ENCODE results near the gene MEOX1.
"Not testable (repeated sequence)": the region's sequence is repeated elsewhere in the genome, so short reads cannot be mapped to it uniquely, and the experiment has no call there.

MEOX1 gene

GRCh38 chr17:43697937-43698336, 36.2 kb upstream of the MEOX1 start:
- Histone ChIP-seq H3K27ac (ENCODE audit: low read depth, low read length) (no peak overlapping the region), H3K4me1 (ENCODE audit: control insufficient read depth, insufficient read depth, low read length, unreplicated experiment) (peaks cover 7% of the 10 kb centered on the region), H3K27me3 (ENCODE audit: insufficient read depth, low read length) (no peaks in the 10 kb centered on the region), H3K79me2 (ENCODE audit: control insufficient read depth, insufficient read depth, low read length, unreplicated experiment) (no peaks in the 10 kb centered on the region), H2AFZ (ENCODE audit: low read length, unreplicated experiment) (no peak overlapping the region), H3K36me3 (ENCODE audit: insufficient read depth, low read length) (no peaks in the 10 kb centered on the region), H3K4me3 (ENCODE audit: low read depth, low read length) (no peak overlapping the region)

DNA sequence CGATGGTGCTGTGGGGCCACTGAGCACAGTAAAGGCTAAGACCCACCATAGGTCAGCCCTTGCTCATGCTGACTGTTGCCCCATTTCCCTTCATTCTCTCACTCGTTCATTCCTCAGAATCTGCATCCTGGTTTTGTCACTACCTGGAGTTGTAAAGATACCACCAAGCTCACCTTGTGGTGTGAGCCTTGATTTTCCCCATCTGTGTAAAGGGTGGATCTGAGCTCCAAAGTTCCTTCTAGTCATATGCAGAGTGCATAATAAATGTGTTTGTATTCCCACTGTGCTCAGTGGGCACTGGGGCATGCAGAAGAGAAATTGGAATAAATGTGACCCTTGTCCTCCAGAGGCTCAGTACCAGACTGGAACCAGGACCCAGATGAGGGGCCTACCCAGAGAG, 35.2 kb upstream of the MEOX1 start:
- Histone ChIP-seq H3K27ac (ENCODE audit: low read depth, low read length) (no peak overlapping the region), H3K4me3 (ENCODE audit: low read depth, low read length) (no peak overlapping the region), H3K79me2 (ENCODE audit: control insufficient read depth, insufficient read depth, low read length, unreplicated experiment) (no peaks in the 10 kb centered on the region), H3K27me3 (ENCODE audit: insufficient read depth, low read length) (no peaks in the 10 kb centered on the region), H3K4me1 (ENCODE audit: control insufficient read depth, insufficient read depth, low read length, unreplicated experiment) (peaks cover 7% of the 10 kb centered on the region), H2AFZ (ENCODE audit: low read length, unreplicated experiment) (no peak overlapping the region), H3K36me3 (ENCODE audit: insufficient read depth, low read length) (no peaks in the 10 kb centered on the region)

DNA sequence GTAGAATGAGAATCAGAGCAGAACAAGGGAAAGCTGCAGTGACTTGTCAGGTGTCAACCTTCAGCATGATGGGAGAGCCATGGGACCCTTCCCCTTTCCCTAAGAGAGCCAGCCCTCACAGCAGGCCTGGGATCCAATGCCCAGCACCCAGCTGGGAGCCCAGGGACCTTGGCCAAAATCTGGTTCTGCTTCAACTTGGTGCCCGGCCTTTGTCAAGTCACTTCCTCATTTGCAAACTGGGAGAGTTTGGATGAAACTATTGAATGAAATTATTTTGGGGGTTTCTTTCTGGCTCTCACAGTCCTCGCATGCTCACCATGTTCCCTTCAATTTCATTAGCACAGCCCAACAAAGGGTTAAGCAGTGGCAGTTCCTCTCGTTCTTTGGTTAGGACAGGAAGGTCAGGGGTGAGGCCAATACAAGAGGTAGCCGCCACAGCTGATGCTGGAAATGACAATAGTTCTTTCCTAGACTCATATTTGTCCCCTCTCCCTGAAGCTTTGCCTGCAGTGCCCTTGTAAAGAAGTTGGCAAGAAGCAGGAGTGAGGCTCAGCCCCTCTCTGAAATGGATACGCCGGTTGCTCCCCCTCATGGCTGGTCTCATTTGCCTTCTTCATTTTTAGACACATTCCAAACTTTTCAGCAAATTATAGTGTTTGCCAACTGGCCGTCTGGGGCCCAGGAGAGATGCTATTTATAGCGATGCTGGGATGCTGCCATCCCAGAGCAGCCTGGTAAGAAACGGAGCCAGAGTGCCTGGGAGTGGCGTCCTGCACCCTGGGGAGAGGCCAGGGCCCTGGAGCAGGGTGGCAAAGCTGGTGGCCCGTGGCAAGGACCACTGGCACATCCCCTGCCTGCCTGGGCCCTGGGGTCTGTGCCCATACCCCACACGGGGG, 34.5 kb upstream of the MEOX1 start:
- no peaks in the 10 kb centered on the region for H3K27me3 ChIP-seq (ENCODE audit: insufficient read depth, low read length)
- peaks cover 7% of the 10 kb centered on the region for H3K4me1 ChIP-seq (ENCODE audit: control insufficient read depth, insufficient read depth, low read length, unreplicated experiment)
- no peaks in the 10 kb centered on the region for H3K79me2 ChIP-seq (ENCODE audit: control insufficient read depth, insufficient read depth, low read length, unreplicated experiment)
- H3K4me3 ChIP-seq (ENCODE audit: low read depth, low read length) = no peak overlapping the region
- H3K27ac ChIP-seq (ENCODE audit: low read depth, low read length) = no peak overlapping the region
- no peaks in the 10 kb centered on the region for H3K36me3 ChIP-seq (ENCODE audit: insufficient read depth, low read length)
- H2AFZ ChIP-seq (ENCODE audit: low read length, unreplicated experiment) = no peak overlapping the region

DNA sequence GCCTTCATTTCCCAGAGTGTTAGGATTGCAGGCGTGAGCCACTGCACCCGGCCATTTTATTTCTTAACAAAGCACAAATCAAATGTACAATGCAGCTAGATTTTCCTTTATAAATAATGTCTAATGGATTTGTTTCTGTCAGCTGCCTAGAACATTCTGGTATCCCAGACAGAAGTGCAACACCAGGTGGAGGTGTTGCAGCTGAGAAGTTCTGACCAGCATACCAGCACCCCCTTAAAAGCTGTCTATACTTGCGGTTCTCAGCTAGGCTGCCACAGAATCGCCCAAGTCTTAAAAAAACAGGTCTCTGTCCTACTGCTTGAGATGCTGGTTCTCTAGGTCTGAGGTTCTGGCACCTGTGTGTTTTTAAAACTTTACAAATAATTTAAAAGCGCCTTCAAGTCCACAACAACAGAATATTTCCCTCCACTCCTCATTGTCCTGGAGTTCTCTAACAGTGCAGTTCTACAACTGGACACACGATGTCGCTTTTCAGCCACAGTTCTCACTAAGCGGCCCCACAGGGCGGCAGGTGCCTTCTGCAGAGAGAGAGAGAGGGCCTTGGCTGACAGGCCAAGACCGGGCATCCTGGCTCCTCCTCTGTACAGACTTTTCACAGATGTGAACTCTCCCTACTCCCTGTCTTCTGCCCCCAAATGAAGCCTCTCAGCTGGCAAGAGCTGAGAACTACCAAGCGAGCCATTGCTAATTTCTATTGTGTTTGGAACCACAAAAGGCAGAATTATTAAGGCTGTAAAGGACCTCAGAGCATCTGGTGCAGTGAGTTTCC, 32.6 kb upstream of the MEOX1 start:
- Histone ChIP-seq H3K4me1 (ENCODE audit: control insufficient read depth, insufficient read depth, low read length, unreplicated experiment) (no peaks in the 10 kb centered on the region), H3K79me2 (ENCODE audit: control insufficient read depth, insufficient read depth, low read length, unreplicated experiment) (no peaks in the 10 kb centered on the region), H3K27me3 (ENCODE audit: insufficient read depth, low read length) (no peaks in the 10 kb centered on the region), H3K27ac (ENCODE audit: low read depth, low read length) (no peak overlapping the region), H3K36me3 (ENCODE audit: insufficient read depth, low read length) (no peaks in the 10 kb centered on the region), H3K4me3 (ENCODE audit: low read depth, low read length) (no peak overlapping the region), H2AFZ (ENCODE audit: low read length, unreplicated experiment) (no peak overlapping the region)

GRCh38 chr17:43691317-43691693, 29.6 kb upstream of the MEOX1 start:
- no peaks in the 10 kb centered on the region for H3K4me1 ChIP-seq (ENCODE audit: control insufficient read depth, insufficient read depth, low read length, unreplicated experiment)
- H3K79me2 ChIP-seq (ENCODE audit: control insufficient read depth, insufficient read depth, low read length, unreplicated experiment) = no peaks in the 10 kb centered on the region
- H3K36me3 ChIP-seq (ENCODE audit: insufficient read depth, low read length) = no peaks in the 10 kb centered on the region
- H3K27me3 ChIP-seq (ENCODE audit: insufficient read depth, low read length) = no peaks in the 10 kb centered on the region
- H3K27ac ChIP-seq (ENCODE audit: low read depth, low read length) = no peak overlapping the region
- no peak overlapping the region for H3K4me3 ChIP-seq (ENCODE audit: low read depth, low read length)
- no peak overlapping the region for H2AFZ ChIP-seq (ENCODE audit: low read length, unreplicated experiment)

- H3K79me2 ChIP-seq (ENCODE audit: control insufficient read depth, insufficient read depth, low read length, unreplicated experiment) = no peaks in the 10 kb centered on the region
These were observed 29.0 kb upstream of the MEOX1 start for GRCh38 chr17:43690624-43691316.

GRCh38 chr17:43689814-43690213, 28.1 kb upstream of the MEOX1 start:
- no peak overlapping the region for H3K4me3 ChIP-seq (ENCODE audit: low read depth, low read length)
- H3K27me3 ChIP-seq (ENCODE audit: insufficient read depth, low read length) = no peaks in the 10 kb centered on the region
- no peak overlapping the region for H3K27ac ChIP-seq (ENCODE audit: low read depth, low read length)
- no peaks in the 10 kb centered on the region for H3K4me1 ChIP-seq (ENCODE audit: control insufficient read depth, insufficient read depth, low read length, unreplicated experiment)
- H2AFZ ChIP-seq (ENCODE audit: low read length, unreplicated experiment) = no peak overlapping the region
- H3K79me2 ChIP-seq (ENCODE audit: control insufficient read depth, insufficient read depth, low read length, unreplicated experiment) = no peaks in the 10 kb centered on the region
- no peaks in the 10 kb centered on the region for H3K36me3 ChIP-seq (ENCODE audit: insufficient read depth, low read length)

More at GRCh38 chr17:43690624-43691316, 29.0 kb upstream of the MEOX1 start:
- Histone ChIP-seq H3K27me3 (ENCODE audit: insufficient read depth, low read length) (no peaks in the 10 kb centered on the region), H2AFZ (ENCODE audit: low read length, unreplicated experiment) (no peak overlapping the region), H3K36me3 (ENCODE audit: insufficient read depth, low read length) (no peaks in the 10 kb centered on the region), H3K4me1 (ENCODE audit: control insufficient read depth, insufficient read depth, low read length, unreplicated experiment) (no peaks in the 10 kb centered on the region), H3K4me3 (ENCODE audit: low read depth, low read length) (no peak overlapping the region), H3K27ac (ENCODE audit: low read depth, low read length) (no peak overlapping the region)

DNA sequence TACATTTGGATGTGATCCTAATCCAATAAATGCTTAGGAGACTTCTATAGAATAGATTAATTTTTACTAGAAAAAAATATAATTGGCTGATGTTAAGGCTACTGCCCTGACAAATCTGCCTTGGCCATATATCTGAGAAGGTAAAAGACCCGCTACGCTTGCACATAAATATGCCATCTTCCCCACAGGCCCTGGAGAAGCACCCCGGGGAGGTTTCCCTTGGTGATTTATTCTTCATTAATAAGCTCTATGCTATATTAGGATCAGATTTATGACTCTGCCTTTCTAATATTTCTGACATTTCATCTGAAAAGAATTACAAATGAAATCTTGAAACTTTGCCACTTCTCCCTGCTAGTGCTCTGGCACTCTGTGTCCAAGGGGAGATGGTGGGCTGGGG, 27.4 kb upstream of the MEOX1 start:
- Histone ChIP-seq H3K27me3 (ENCODE audit: insufficient read depth, low read length) (no peaks in the 10 kb centered on the region), H3K4me1 (ENCODE audit: control insufficient read depth, insufficient read depth, low read length, unreplicated experiment) (no peaks in the 10 kb centered on the region), H3K27ac (ENCODE audit: low read depth, low read length) (no peak overlapping the region), H3K4me3 (ENCODE audit: low read depth, low read length) (no peak overlapping the region), H3K36me3 (ENCODE audit: insufficient read depth, low read length) (no peaks in the 10 kb centered on the region), H2AFZ (ENCODE audit: low read length, unreplicated experiment) (no peak overlapping the region), H3K79me2 (ENCODE audit: control insufficient read depth, insufficient read depth, low read length, unreplicated experiment) (no peaks in the 10 kb centered on the region)

DNA sequence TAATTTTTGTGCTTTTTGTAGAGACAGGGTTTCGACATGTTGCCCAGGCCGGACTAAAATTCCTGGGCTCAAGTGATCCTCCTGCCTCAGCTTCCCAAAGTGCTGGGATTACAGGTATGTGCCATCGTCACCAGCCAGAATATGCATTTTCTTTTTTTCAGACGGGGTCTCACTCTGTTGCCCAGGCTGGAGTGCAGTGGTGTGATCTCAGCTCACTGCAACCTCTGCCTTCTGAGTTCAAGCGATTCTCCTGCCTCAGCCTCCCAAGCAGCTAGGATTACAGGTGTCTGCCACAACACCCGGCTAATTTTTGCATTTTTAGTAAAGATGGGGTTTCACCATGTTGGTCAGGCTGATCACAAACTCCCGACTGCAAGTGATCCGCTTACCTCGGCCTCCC, 25.2 kb upstream of the MEOX1 start:
- not testable (repeated sequence) for H3K36me3 ChIP-seq (ENCODE audit: insufficient read depth, low read length); H3K27ac ChIP-seq (ENCODE audit: low read depth, low read length); H3K4me1 ChIP-seq (ENCODE audit: control insufficient read depth, insufficient read depth, low read length, unreplicated experiment); H2AFZ ChIP-seq (ENCODE audit: low read length, unreplicated experiment); H3K79me2 ChIP-seq (ENCODE audit: control insufficient read depth, insufficient read depth, low read length, unreplicated experiment); H3K4me3 ChIP-seq (ENCODE audit: low read depth, low read length); H3K27me3 ChIP-seq (ENCODE audit: insufficient read depth, low read length)

DNA sequence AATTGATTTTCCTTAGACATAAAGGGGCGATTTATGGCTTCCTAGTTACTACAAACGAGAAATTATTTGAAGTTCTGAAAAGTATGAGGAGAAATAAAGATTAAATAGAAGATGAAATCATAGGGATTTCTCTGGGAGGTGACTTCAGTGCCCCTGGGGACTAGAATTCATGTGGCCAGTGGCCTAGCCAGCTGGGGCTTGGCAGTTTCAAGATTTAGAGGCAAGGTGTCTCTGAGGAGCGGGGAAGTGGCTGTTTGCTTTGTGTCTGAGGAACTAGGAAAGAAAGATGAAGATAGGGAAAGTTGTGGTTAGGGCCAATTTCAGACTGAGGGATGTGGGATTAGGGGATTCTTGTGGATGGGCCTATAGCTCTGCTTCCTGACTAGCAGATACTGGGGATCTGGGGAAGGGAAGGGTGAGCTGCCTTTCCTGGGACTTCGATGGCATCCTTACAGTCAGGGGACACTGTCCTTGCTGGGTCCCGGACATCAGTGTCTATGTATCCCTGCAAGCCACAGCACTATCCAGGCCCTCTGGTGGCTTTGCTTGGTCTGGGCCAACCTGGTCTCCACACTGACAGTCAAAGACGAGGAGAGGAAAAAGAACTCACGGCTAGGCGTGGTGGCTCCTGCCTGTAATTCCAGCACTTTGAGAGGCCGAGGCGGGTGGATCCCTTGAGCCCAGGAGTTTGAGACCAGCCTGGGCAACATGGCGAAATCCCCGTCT, 22.4 kb upstream of the MEOX1 start:
- H2AFZ ChIP-seq (ENCODE audit: low read length, unreplicated experiment) = no peak overlapping the region
- no peak overlapping the region for H3K27ac ChIP-seq (ENCODE audit: low read depth, low read length)
- H3K4me1 ChIP-seq (ENCODE audit: control insufficient read depth, insufficient read depth, low read length, unreplicated experiment) = no peaks in the 10 kb centered on the region
- no peaks in the 10 kb centered on the region for H3K27me3 ChIP-seq (ENCODE audit: insufficient read depth, low read length)
- H3K4me3 ChIP-seq (ENCODE audit: low read depth, low read length) = no peak overlapping the region
- H3K79me2 ChIP-seq (ENCODE audit: control insufficient read depth, insufficient read depth, low read length, unreplicated experiment) = no peaks in the 10 kb centered on the region
- no peaks in the 10 kb centered on the region for H3K36me3 ChIP-seq (ENCODE audit: insufficient read depth, low read length)

Measured in ACC112 (cell line).